Chondrocyte (in vitro differentiated cells): Measurements from ENCODE around the gene UNC5B. TPM values are rescaled to one million over a fixed set of nuclear protein-coding genes. Genes with fewer than 3 reads are reported as not detected.

Source experiments
- DNase-seq: peaks from one replicate; pipeline ENCODE4 v3.0.0; 2021; ENCODE audit warnings: mixed read lengths, low spot score
- H3K27ac Mint-ChIP-seq: one replicate; pipeline ENCODE4 v1.8.0; 2021; ENCODE audit warnings: mild to moderate bottlenecking, moderate library complexity, mixed read lengths; ENCODE audit not compliant: unreplicated experiment
- H3K27me3 Mint-ChIP-seq: 2 replicates; pipeline ENCODE4 v1.8.0; 2021; ENCODE audit warnings: low read depth, mixed read lengths
- H3K36me3 Mint-ChIP-seq: 2 replicates; pipeline ENCODE4 v1.8.0; 2021; ENCODE audit warnings: low read depth, mixed read lengths
- H3K4me1 Mint-ChIP-seq: 2 replicates; pipeline ENCODE4 v1.8.0; 2021; ENCODE audit warnings: low read depth, mild to moderate bottlenecking, mixed read lengths
- H3K4me3 Mint-ChIP-seq: one replicate; pipeline ENCODE4 v1.8.0; 2021; ENCODE audit warnings: mild to moderate bottlenecking, moderate library complexity, mixed read lengths; ENCODE audit not compliant: unreplicated experiment
- H3K9me3 Mint-ChIP-seq: 2 replicates; pipeline ENCODE4 v1.8.0; 2021; ENCODE audit warnings: low read depth, mixed read lengths
- CTCF ChIP-seq: fragments of 200-600 bp; sonication (generic); IDR thresholded peaks from 2 replicates; pipeline ENCODE4 v1.5.0; 2021; ENCODE audit warnings: antibody characterized with exemption, mild to moderate bottlenecking, moderate library complexity
- total RNA-seq: library from RNA; stranded (reverse); gene quantifications from 3 replicates; pipeline ENCODE4 v1.2.1, GENCODE V29; 2021

UNC5B gene
- total RNA-seq, 1 donor from 2014 or later = 57.9 TPM

GRCh38 chr10:71255808-71256660 is 43.7 kb downstream of the UNC5B start:
- peak overlapping the region; percentile 72 for H3K27ac Mint-ChIP-seq
- no peaks in the 10 kb centered on the region for H3K36me3 Mint-ChIP-seq
- H3K4me3 Mint-ChIP-seq = no peak overlapping the region
- H3K4me1 Mint-ChIP-seq = peaks cover 49% of the 10 kb centered on the region
- no peaks in the 10 kb centered on the region for H3K9me3 Mint-ChIP-seq
- H3K27me3 Mint-ChIP-seq = no peaks in the 10 kb centered on the region
- no peak for TF ChIP-seq CTCF
- no peak for DNase-seq

GRCh38 chr10:71256661-71257318 is 44.4 kb downstream of the UNC5B start:
- Mint-ChIP-seq H3K36me3 (no peaks in the 10 kb centered on the region), H3K27me3 (no peaks in the 10 kb centered on the region), H3K27ac (no peak overlapping the region), H3K9me3 (no peaks in the 10 kb centered on the region), H3K4me3 (no peak overlapping the region), H3K4me1 (peaks cover 56% of the 10 kb centered on the region)
- DNase-seq = no peak
- no peak for TF ChIP-seq CTCF

- Mint-ChIP-seq H3K27ac (no peak overlapping the region), H3K4me3 (no peak overlapping the region), H3K4me1 (peaks cover 59% of the 10 kb centered on the region), H3K9me3 (no peaks in the 10 kb centered on the region), H3K36me3 (no peaks in the 10 kb centered on the region), H3K27me3 (no peaks in the 10 kb centered on the region)
- no peak for TF ChIP-seq CTCF
- DNase-seq = no peak
Measured at GRCh38 chr10:71257319-71257997, 45.1 kb downstream of the UNC5B start.

- Mint-ChIP-seq H3K27me3 (no peaks in the 10 kb centered on the region), H3K9me3 (no peaks in the 10 kb centered on the region), H3K4me3 (no peak overlapping the region), H3K27ac (no peak overlapping the region), H3K4me1 (peaks cover 65% of the 10 kb centered on the region), H3K36me3 (no peaks in the 10 kb centered on the region)
- DNase-seq = no peak
- no peak for TF ChIP-seq CTCF
Measured at GRCh38 chr10:71258046-71258445, 45.7 kb downstream of the UNC5B start.

GRCh38 chr10:71258446-71259145 is 46.2 kb downstream of the UNC5B start:
- TF ChIP-seq CTCF = no peak
- Mint-ChIP-seq H3K9me3 (no peaks in the 10 kb centered on the region), H3K27ac (peak overlapping the region; percentile 41), H3K4me3 (no peak overlapping the region), H3K27me3 (no peaks in the 10 kb centered on the region), H3K36me3 (no peaks in the 10 kb centered on the region), H3K4me1 (peaks cover 70% of the 10 kb centered on the region)
- DNase-seq = no peak
